HepG2 (cell line): ENCODE data around the gene METTL5. TPM values are rescaled to one million over a fixed set of nuclear protein-coding genes. Genes with fewer than 3 reads are reported as not detected.

Experiments
- ATAC-seq: fragments of 200-7000 bp; cut with Tn5 transposase; 3 replicates; pipeline ENCODE4 v1.9.1; 2020; ENCODE audit warnings: mild to moderate bottlenecking, moderate library complexity
- BruUV-seq: library from RNA; stranded (reverse); fragments of 400-500 nt; replicated peaks from 2 replicates; lab custom pipeline; 2021; lab: Mats Ljungman, UMichigan
- CTCF ChIA-PET: fragments of 300-600 bp; formaldehyde crosslinking; extraction: SDS; loops from one replicate; lab custom pipeline; 2021; ENCODE audit warnings: low total read pairs, inconsistent platforms, low intra/inter-chr PET ratio; lab: Yijun Ruan, JAX
- POLR2A ChIA-PET: fragments of 350-600 bp; sonication (Branson Sonifier 250); formaldehyde crosslinking; loops from one replicate; lab custom pipeline; 2020; ENCODE audit warnings: antibody characterized with exemption, inconsistent platforms; lab: Yijun Ruan, JAX
- DNase-seq: peaks from one replicate; pipeline ENCODE4 v3.0.0-alpha.2; 2015; ENCODE audit warnings: low spot score
- FAIRE-seq: peaks from 3 replicates; lab custom pipeline; 2011; peaks lifted over from hg19 to GRCh38; lab: Jason Lieb, UNC
- H2AFZ ChIP-seq: one replicate; pipeline ENCODE4 v1.6.1; 2011; ENCODE audit warnings: low read length, inconsistent platforms
- H3K27ac ChIP-seq: fragments of 300-600 bp; 3 replicates; pipeline ENCODE4 v1.8.0; 2011; ENCODE audit warnings: mixed run types, mild to moderate bottlenecking, mixed read lengths, low read length, inconsistent platforms; ENCODE audit not compliant: insufficient read depth; ENCODE audit errors: extremely low read length
- H3K27me3 ChIP-seq, 2 experiments: fragments of 200-600 bp in 1 of 2; 2 replicates in 1 of 2; 3 replicates in 1 of 2; pipeline versions ENCODE4 v1.6.0 to v1.8.0; 2011; ENCODE audit warnings: low read length in 2 of 2, mild to moderate bottlenecking in 2 of 2, moderate library complexity in 2 of 2, inconsistent platforms in 1 of 2; ENCODE audit not compliant: insufficient read depth in 2 of 2, control insufficient read depth in 1 of 2
- H3K36me3 ChIP-seq, 2 experiments: fragments of 200-600 bp in 1 of 2; replicated peaks in 1 of 2; 2 replicates in 1 of 2; 3 replicates in 1 of 2; pipeline versions ENCODE4 v1.5.1 to v1.8.0; 2011; ENCODE audit warnings: low read length in 2 of 2, inconsistent platforms in 1 of 2; ENCODE audit not compliant: insufficient read depth in 2 of 2, control insufficient read depth in 1 of 2
- H3K4me1 ChIP-seq: 2 replicates; pipeline ENCODE4 v1.5.1; 2012; ENCODE audit warnings: low read length, inconsistent platforms; ENCODE audit not compliant: insufficient read depth
- H3K4me2 ChIP-seq: 2 replicates; pipeline ENCODE4 v1.6.0; 2011; ENCODE audit warnings: low read depth, low read length, inconsistent platforms
- H3K4me3 ChIP-seq, 3 experiments: fragments of 200-600 bp in 1 of 3; sonication (generic), shearing (Covaris generic) in 1 of 3; replicated peaks in 1 of 3; 2 replicates each; pipeline ENCODE4 v1.5.1; 2011 to 2016; ENCODE audit warnings: low read length in 3 of 3, inconsistent platforms in 2 of 3, low read depth in 2 of 3, mild to moderate bottlenecking in 2 of 3, control low read depth in 1 of 3, mixed read lengths in 1 of 3; ENCODE audit not compliant: insufficient read depth in 1 of 3
- H3K79me2 ChIP-seq: one replicate; pipeline ENCODE4 v1.6.1; 2011; ENCODE audit warnings: low read length, inconsistent platforms; ENCODE audit not compliant: insufficient read depth
- H3K9ac ChIP-seq: 2 replicates; pipeline ENCODE4 v1.6.0; 2011; ENCODE audit warnings: mild to moderate bottlenecking, low read depth, low read length, inconsistent platforms; ENCODE audit not compliant: insufficient read depth
- H3K9me3 ChIP-seq: 2 replicates; pipeline ENCODE4 v1.5.1; 2012; ENCODE audit warnings: mild to moderate bottlenecking, low read length
- H4K20me1 ChIP-seq: 2 replicates; pipeline ENCODE4 v1.6.0; 2011; ENCODE audit warnings: inconsistent platforms, mild to moderate bottlenecking, low read length, moderate library complexity; ENCODE audit not compliant: insufficient read depth
- DNMT1 ChIP-seq: sonication (generic); formaldehyde crosslinking; IDR thresholded peaks from 2 replicates; pipeline ENCODE4 v1.5.1; 2020; ENCODE audit warnings: mild to moderate bottlenecking, missing genetic modification reagents
- FOXK2 ChIP-seq: fragments of 450-650 bp; IDR thresholded peaks from 2 replicates; pipeline ENCODE4 v1.6.1; 2016
- GPN1 ChIP-seq: sonication (generic); formaldehyde crosslinking; IDR thresholded peaks from 2 replicates; pipeline ENCODE4 v1.5.1; 2020; ENCODE audit warnings: missing genetic modification reagents, borderline replicate concordance
- SYNCRIP ChIP-seq: fragments of 200-400 bp; formaldehyde crosslinking; IDR thresholded peaks from 2 replicates; pipeline ENCODE4 v1.6.1; 2018; ENCODE audit warnings: mild to moderate bottlenecking, low read depth, low read length; ENCODE audit not compliant: insufficient read depth
- ZNF256 ChIP-seq: sonication (generic); formaldehyde crosslinking; conservative IDR thresholded peaks from 2 replicates; pipeline ENCODE4 v1.4.0; 2020; ENCODE audit warnings: missing genetic modification reagents
- ZNF274 ChIP-seq: sonication (generic); formaldehyde crosslinking; IDR thresholded peaks from 2 replicates; pipeline ENCODE4 v1.5.1; 2020; ENCODE audit warnings: mild to moderate bottlenecking, missing genetic modification reagents
- ZNF552 ChIP-seq: sonication (generic); formaldehyde crosslinking; IDR thresholded peaks from 2 replicates; pipeline ENCODE4 v1.9.0; 2022; ENCODE audit warnings: missing genetic modification reagents, mild to moderate bottlenecking, borderline replicate concordance
- ZNF839 ChIP-seq: sonication (generic); formaldehyde crosslinking; IDR thresholded peaks from 2 replicates; pipeline ENCODE4 v1.4.0; 2020; ENCODE audit warnings: missing genetic modification reagents, mild to moderate bottlenecking, borderline replicate concordance
- ZSCAN9 ChIP-seq: IDR thresholded peaks from 2 replicates; pipeline ENCODE4 v1.6.1; 2016; ENCODE audit warnings: borderline replicate concordance
- WGBS: methylation state at CpG from one replicate; pipeline ENCODE4 v1.1.6; 2017; ENCODE audit warnings: low lambda C conversion rate; 5-methylcytosine and 5-hydroxymethylcytosine counted together
- in situ Hi-C: cut with HindIII; loops from 2 replicates; pipeline ENCODE4 v1.10.0; 2017; ENCODE audit warnings: low pct_unique_long_range_greater_than_20kb; ENCODE audit not compliant: extremely low pct_ligation_motif_present
- intact Hi-C: fragments of 100-400 bp; cut with micrococcal nuclease; formaldehyde crosslinking; loops from one replicate; pipeline ENCODE4 v1.10.0; 2022; ENCODE audit not compliant: unreplicated experiment
- polyA plus RNA-seq, 8 experiments: library from polyadenylated mRNA; depleted of rRNA in 3 of 8; stranded (reverse) in 7 of 8; unstranded in 1 of 8; fragments of >200 nt; fragmentation: Illumina TruSeq in 4 of 8; extraction: Trizol in 4 of 8; gene quantifications; 2 replicates each; pipeline versions ENCODE4 v1.2.1 to v1.2.3, GENCODE V29; 2011 to 2016; ENCODE audit warnings: low read depth in 4 of 8, missing spikeins in 1 of 8, mixed read lengths in 1 of 8; ENCODE audit not compliant: insufficient read depth in 1 of 8
- total RNA-seq, 5 experiments: library from RNA; depleted of rRNA; stranded (reverse); fragments of >200 nt; fragmentation: Illumina TruSeq; extraction: Trizol; gene quantifications; 2 replicates each; pipeline ENCODE4 v1.2.3, GENCODE V29; 2016; ENCODE audit warnings: low read depth in 1 of 5
- TF ChIP-seq, protein P1 (sequence below): sonication (generic); formaldehyde crosslinking; IDR thresholded peaks from 2 replicates; pipeline ENCODE4 v1.4.0; 2020; ENCODE audit warnings: missing genetic modification reagents
- TF ChIP-seq, protein P2 (sequence below): sonication (generic); formaldehyde crosslinking; IDR thresholded peaks from 2 replicates; pipeline ENCODE4 v1.4.0; 2020; ENCODE audit warnings: missing genetic modification reagents
- TF ChIP-seq, protein P3 (sequence below): IDR thresholded peaks from 2 replicates; pipeline ENCODE4 v1.6.1; 2016; ENCODE audit warnings: missing compliant biosample characterization, missing genetic modification reagents, borderline replicate concordance

Gene METTL5
- total and polyA plus RNA-seq, 2 of the 13 experiments (the other 11 are each of a cell fraction or from before 2014, with no cell fraction given), result 50.7 to 95.1 TPM

DNA sequence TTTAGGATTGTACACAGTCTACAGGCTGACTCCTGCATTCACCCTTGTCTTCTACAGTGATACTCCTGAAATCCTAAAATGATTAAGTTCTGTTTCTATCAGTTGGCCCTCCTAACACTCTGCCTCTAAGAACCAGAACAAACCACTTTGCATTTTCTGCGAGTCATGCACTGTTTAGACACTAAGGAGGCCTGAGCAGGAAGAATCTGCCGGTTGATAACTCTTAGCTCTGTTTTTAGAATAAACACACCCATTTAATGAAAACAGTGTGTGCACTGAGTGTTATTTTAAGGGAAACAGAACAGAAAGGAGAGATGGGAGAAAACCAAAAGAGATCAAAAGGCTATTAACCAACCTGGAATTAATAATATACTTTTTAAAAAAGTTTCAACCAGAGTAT, 48.9 kb downstream of the METTL5 start:
- intact Hi-C loops, result no loop called here

More for the DNA sequence above, 48.9 kb downstream of the METTL5 start:
- WGBS, result 67% methylated on average over 2 of the region's 2 CpGs
- Histone ChIP-seq H3K4me1 (peaks cover 35% of the 10 kb centered on the region), H3K4me2 (no peak overlapping the region), H3K9ac (no peak overlapping the region), H3K36me3 (no peaks in the 10 kb centered on the region), H2AFZ (peak overlapping the region; percentile 64), H3K4me3 (no peak overlapping the region), H3K9me3 (no peaks in the 10 kb centered on the region), H3K27me3 (no peaks in the 10 kb centered on the region), H3K27ac (no peak overlapping the region), H3K79me2 (no peaks in the 10 kb centered on the region), H4K20me1 (no peaks in the 10 kb centered on the region)
- DNase-seq, result no peak
- FAIRE-seq, result no peak
- no TSS peak for BruUV-seq
- no peak for ATAC-seq
- in situ Hi-C loops, result loop anchor here (5.0 kb wide), 1 partner anchor 328 kb away; no protein-coding TSS in a partner anchor
- CTCF ChIA-PET, result no interaction called here
- POLR2A ChIA-PET, result no interaction called here
- TF ChIP-seq, protein P1, sequence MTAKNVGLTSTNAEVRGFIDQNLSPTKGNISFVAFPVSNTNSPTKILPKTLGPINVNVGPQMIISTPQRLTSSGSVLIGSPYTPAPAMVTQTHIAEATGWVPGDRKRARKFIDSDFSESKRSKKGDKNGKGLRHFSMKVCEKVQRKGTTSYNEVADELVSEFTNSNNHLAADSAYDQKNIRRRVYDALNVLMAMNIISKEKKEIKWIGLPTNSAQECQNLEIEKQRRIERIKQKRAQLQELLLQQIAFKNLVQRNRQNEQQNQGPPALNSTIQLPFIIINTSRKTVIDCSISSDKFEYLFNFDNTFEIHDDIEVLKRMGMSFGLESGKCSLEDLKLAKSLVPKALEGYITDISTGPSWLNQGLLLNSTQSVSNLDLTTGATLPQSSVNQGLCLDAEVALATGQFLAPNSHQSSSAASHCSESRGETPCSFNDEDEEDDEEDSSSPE, result no peak
- TF ChIP-seq ZSCAN9 (CRISPR knock-in tag), result no peak
- TF ChIP-seq, protein P2, sequence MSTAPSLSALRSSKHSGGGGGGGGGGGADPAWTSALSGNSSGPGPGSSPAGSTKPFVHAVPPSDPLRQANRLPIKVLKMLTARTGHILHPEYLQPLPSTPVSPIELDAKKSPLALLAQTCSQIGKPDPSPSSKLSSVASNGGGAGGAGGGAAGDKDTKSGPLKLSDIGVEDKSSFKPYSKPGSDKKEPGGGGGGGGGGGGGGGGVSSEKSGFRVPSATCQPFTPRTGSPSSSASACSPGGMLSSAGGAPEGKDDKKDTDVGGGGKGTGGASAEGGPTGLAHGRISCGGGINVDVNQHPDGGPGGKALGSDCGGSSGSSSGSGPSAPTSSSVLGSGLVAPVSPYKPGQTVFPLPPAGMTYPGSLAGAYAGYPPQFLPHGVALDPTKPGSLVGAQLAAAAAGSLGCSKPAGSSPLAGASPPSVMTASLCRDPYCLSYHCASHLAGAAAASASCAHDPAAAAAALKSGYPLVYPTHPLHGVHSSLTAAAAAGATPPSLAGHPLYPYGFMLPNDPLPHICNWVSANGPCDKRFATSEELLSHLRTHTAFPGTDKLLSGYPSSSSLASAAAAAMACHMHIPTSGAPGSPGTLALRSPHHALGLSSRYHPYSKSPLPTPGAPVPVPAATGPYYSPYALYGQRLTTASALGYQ, result no peak
- no peak for TF ChIP-seq GPN1
- TF ChIP-seq ZNF839, result no peak
- no peak for TF ChIP-seq ZNF256 (CRISPR knock-in tag)
- TF ChIP-seq FOXK2, result no peak
- no peak for TF ChIP-seq SYNCRIP
- no peak for TF ChIP-seq ZNF274
- TF ChIP-seq, protein P3, sequence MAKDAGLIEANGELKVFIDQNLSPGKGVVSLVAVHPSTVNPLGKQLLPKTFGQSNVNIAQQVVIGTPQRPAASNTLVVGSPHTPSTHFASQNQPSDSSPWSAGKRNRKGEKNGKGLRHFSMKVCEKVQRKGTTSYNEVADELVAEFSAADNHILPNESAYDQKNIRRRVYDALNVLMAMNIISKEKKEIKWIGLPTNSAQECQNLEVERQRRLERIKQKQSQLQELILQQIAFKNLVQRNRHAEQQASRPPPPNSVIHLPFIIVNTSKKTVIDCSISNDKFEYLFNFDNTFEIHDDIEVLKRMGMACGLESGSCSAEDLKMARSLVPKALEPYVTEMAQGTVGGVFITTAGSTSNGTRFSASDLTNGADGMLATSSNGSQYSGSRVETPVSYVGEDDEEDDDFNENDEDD (CRISPR knock-in tag), result no peak
- TF ChIP-seq ZNF552, result no peak
- no peak for TF ChIP-seq DNMT1 (CRISPR knock-in tag)
